Neural progenitor cell (in vitro differentiated cells): ENCODE data around the gene CELA1.

Experiments
- CTCF ChIP-seq: fragments of 200-600 bp; sonication (generic); IDR thresholded peaks from 2 replicates; pipeline ENCODE4 v1.5.1; 2017; ENCODE audit warnings: antibody characterized with exemption, mild to moderate bottlenecking
- EZH2phosphoT487 ChIP-seq: fragments of 200-600 bp; sonication (generic); IDR thresholded peaks from 2 replicates; pipeline ENCODE4 v1.6.1; 2017; ENCODE audit warnings: antibody characterized with exemption

- TF ChIP-seq CTCF = no peak
- TF ChIP-seq EZH2phosphoT487 = no peak
These were observed 22.4 kb upstream of the CELA1 start for GRCh38 chr12:51368640-51369517.
